ENCODE results near the gene MUC2.

DNA sequence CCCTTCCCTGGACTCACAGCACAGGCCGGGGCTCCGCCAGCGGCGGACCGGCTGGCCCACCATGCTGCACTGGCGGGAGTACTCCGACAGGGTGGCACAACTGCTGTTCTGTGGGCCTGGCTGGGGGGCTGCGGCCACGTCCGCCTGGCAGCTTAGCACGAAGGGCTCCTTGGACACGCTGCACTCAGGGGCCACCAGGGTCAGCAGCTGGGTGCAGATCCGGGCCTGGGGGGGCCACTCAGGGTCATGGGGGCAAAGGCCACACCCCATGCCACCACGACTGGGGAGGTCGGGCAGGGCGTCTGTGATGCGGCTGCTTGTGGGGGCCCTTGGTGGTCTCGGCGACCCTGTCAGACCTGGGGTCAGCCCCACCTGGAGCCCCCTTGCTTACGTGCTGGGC, 44.1 kb upstream of the MUC2 start:
- TF ChIP-seq, protein P1, sequence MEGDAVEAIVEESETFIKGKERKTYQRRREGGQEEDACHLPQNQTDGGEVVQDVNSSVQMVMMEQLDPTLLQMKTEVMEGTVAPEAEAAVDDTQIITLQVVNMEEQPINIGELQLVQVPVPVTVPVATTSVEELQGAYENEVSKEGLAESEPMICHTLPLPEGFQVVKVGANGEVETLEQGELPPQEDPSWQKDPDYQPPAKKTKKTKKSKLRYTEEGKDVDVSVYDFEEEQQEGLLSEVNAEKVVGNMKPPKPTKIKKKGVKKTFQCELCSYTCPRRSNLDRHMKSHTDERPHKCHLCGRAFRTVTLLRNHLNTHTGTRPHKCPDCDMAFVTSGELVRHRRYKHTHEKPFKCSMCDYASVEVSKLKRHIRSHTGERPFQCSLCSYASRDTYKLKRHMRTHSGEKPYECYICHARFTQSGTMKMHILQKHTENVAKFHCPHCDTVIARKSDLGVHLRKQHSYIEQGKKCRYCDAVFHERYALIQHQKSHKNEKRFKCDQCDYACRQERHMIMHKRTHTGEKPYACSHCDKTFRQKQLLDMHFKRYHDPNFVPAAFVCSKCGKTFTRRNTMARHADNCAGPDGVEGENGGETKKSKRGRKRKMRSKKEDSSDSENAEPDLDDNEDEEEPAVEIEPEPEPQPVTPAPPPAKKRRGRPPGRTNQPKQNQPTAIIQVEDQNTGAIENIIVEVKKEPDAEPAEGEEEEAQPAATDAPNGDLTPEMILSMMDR (IDR thresholded peaks at IDR 0.05), result no peak
- no peak for TF ChIP-seq POLR2A (IDR thresholded peaks at IDR 0.05)
